Testis (tissue), 3 donors: ENCODE data around the gene TEX14. TPM values are rescaled to one million over a fixed set of nuclear protein-coding genes. Genes with fewer than 3 reads are reported as not detected.

Source experiments
- DNase-seq: peaks from one replicate; pipeline ENCODE4 v3.0.0-alpha.2; 2019
- H3K27ac ChIP-seq, 2 donors: fragments of 200-600 bp; sonication (generic); one replicate each; pipeline ENCODE4 v1.5.1; 2019
- H3K27me3 ChIP-seq: fragments of 200-600 bp; sonication (generic); one replicate; pipeline ENCODE4 v1.5.1; 2019
- H3K36me3 ChIP-seq: fragments of 200-600 bp; sonication (generic); one replicate; pipeline ENCODE4 v1.5.1; 2017; ENCODE audit warnings: low read depth; ENCODE audit errors: missing control alignments
- H3K4me1 ChIP-seq: fragments of 200-600 bp; sonication (generic); one replicate; pipeline ENCODE4 v1.5.1; 2019
- H3K4me3 ChIP-seq, 2 donors: fragments of 200-600 bp; sonication (generic); one replicate each; pipeline ENCODE4 v1.5.1; 2017 to 2019
- H3K9me3 ChIP-seq: fragments of 200-600 bp; sonication (generic); one replicate; pipeline ENCODE4 v1.5.1; 2017
- CTCF ChIP-seq, 3 experiments: fragments of 450-650 bp in 2 of 3; fragments of 200-600 bp in 1 of 3; sonication (generic) in 1 of 3; IDR thresholded peaks; one replicate each; pipeline ENCODE4 v1.5.1; 2016 to 2019; ENCODE audit warnings: antibody characterized with exemption in 3 of 3, mild to moderate bottlenecking in 2 of 3, moderate library complexity in 1 of 3
- POLR2A ChIP-seq: fragments of 450-650 bp; IDR thresholded peaks from one replicate; pipeline ENCODE4 v1.6.1; 2017; ENCODE audit warnings: antibody characterized with exemption, mild to moderate bottlenecking, moderate library complexity
- WGBS, 2 donors: methylation state at CpG; one replicate each; pipeline ENCODE4 v1.1.5; 2018; 5-methylcytosine and 5-hydroxymethylcytosine counted together
- intact Hi-C: fragments of 100-400 bp; cut with DNase I; formaldehyde crosslinking; loops from one replicate; pipeline ENCODE4 v1.15.1; 2023; ENCODE audit warnings: low total_unique reads
- polyA plus RNA-seq: library from polyadenylated mRNA; stranded (reverse); fragments of 350-450 nt; fragmentation: Illumina TruSeq; extraction: RNeasy Lipid Tissue Mini Kit (QIAGEN cat#74804); gene quantifications from one replicate; pipeline ENCODE4 v1.2.3, GENCODE V29; 2014; ENCODE audit warnings: low read depth, low replicate concordance; ENCODE audit not compliant: insufficient read depth
- small RNA-seq, 2 donors: library from RNA; depleted of rRNA; stranded (forward); fragments of <200 nt; gene quantifications; one replicate each; pipeline ENCODE3, GENCODE V24; 2016
- total RNA-seq, 2 donors: library from RNA; depleted of rRNA; stranded (reverse); fragments of >200 nt; gene quantifications; one replicate each; pipeline ENCODE4 v1.2.3, GENCODE V29; 2016

The TEX14 gene
- total and polyA plus RNA-seq, 3 donors from 2014 or later = 27.7 to 96.5 (median 37.2) TPM

- intact Hi-C loops = no loop called here
- TF ChIP-seq CTCF (IDR thresholded peaks at IDR 0.05) (no peak), POLR2A (no peak)
- Histone ChIP-seq H3K9me3 (no peaks in the 10 kb centered on the region), H3K36me3 (no peaks in the 10 kb centered on the region), H3K27me3 (no peaks in the 10 kb centered on the region), H3K27ac (peak overlapping the region in 1 of 2 donors; percentile 20), H3K4me3 (no peak overlapping the region), H3K4me1 (peaks cover 18% of the 10 kb centered on the region)
- DNase-seq = no peak
- WGBS, 2 donors = 83 to 86% methylated on average over 8 to 13 of the region's 13 CpGs
These were observed 184.7 kb downstream of the TEX14 start for GRCh38 chr17:58507123-58507634.

Small RNA genes within 50 kb of the gene (small RNA-seq; reads per million reads assigned to genes)
- gene AC011195.1 (0 reads per million in 2 donors), gene RF00012 (0 reads per million in 2 donors), gene RNU1-108P (0 to 0.09 reads per million in 2 donors), gene RNU1-52P (0 reads per million in 2 donors), gene RNU1-85P (0 reads per million in 2 donors)

Other genes with a start within 250 kb of the TEX14 start
- 10 to 100 TPM; 40.0 to 57.8 TPM for gene HSF5, start 203.6 kb downstream of the TEX14 start, total RNA-seq
- 119 TPM for gene HSF5, start 203.6 kb downstream of the TEX14 start, polyA plus RNA-seq
- 100 to 1,000 TPM; 146 to 183 TPM for gene MTMR4, start 177.4 kb downstream of the TEX14 start, total RNA-seq
- 59.3 TPM for gene MTMR4, start 177.4 kb downstream of the TEX14 start, polyA plus RNA-seq
- 10 to 100 TPM; 44.5 to 63.4 TPM for gene RAD51C, start 557 bp upstream of the TEX14 start, total RNA-seq
- gene RAD51C, start 557 bp upstream of the TEX14 start, polyA plus RNA-seq = 53.5 TPM
- gene PPM1E, start 63.8 kb upstream of the TEX14 start, total RNA-seq = 10 to 100 TPM in 1 of 2 donors, 1 to 10 TPM in 1; 8.1 to 13.5 TPM
- gene PPM1E, start 63.8 kb upstream of the TEX14 start, polyA plus RNA-seq = 16.7 TPM